Measurements from ENCODE around the gene GAS7. TPM values are rescaled to one million over a fixed set of nuclear protein-coding genes. Genes with fewer than 3 reads are reported as not detected.

GAS7 gene
- total RNA-seq, 1 donor from 2014 or later, result 39.8 TPM

- ATAC-seq (ENCODE audit: low read depth) (no peak), DNase-seq (no peak)
- peaks cover 56% of the 10 kb centered on the region for H3K4me1 Mint-ChIP-seq
- ChIA-PET CTCF (no interaction called here), POLR2A (interaction anchor here (0.6 to 8.5 kb wide), 2 partner anchors 7 to 14 kb away, joined by 8 to 95 read pairs; no protein-coding TSS in a partner anchor)
- H3K27ac Mint-ChIP-seq, result no peak overlapping the region
- TF ChIP-seq CTCF (IDR thresholded peaks at IDR 0.05), result no peak
- H3K4me3 Mint-ChIP-seq, result no peak overlapping the region
- no peaks in the 10 kb centered on the region for H3K9me3 Mint-ChIP-seq
- intact Hi-C loops (cut with micrococcal nuclease), result no loop called here
- no peaks in the 10 kb centered on the region for H3K36me3 Mint-ChIP-seq (ENCODE audit: low read depth)
- H3K27me3 Mint-ChIP-seq, result no peaks in the 10 kb centered on the region
These were observed 143.0 kb downstream of the GAS7 start for GRCh38 chr17:10055262-10055975.

GRCh38 chr17:10053782-10054540 lies 144.4 kb downstream of the GAS7 start:
- no peak overlapping the region for H3K27ac Mint-ChIP-seq
- intact Hi-C loops (cut with micrococcal nuclease), result no loop called here
- POLR2A ChIA-PET, result interaction anchor here (1.0 to 8.5 kb wide), 3 partner anchors 9 to 33 kb away, joined by 3 to 95 read pairs (median 15); no protein-coding TSS in a partner anchor

GRCh38 chr17:10052106-10052813 lies 146.1 kb downstream of the GAS7 start:
- Mint-ChIP-seq H3K27me3 (no peaks in the 10 kb centered on the region), H3K4me1 (peaks cover 46% of the 10 kb centered on the region), H3K36me3 (ENCODE audit: low read depth) (no peaks in the 10 kb centered on the region), H3K27ac (peak overlapping the region; percentile 78), H3K4me3 (peak overlapping the region; percentile 68), H3K9me3 (no peaks in the 10 kb centered on the region)
- ATAC-seq (ENCODE audit: low read depth) (peak; percentile 91), DNase-seq (peak; percentile 64)
- CTCF ChIA-PET, result interaction anchor here (1.2 to 1.4 kb wide), 3 partner anchors 34 to 63 kb away, joined by 3 to 5 read pairs (median 3); no protein-coding TSS in a partner anchor
- TF ChIP-seq CTCF (IDR thresholded peaks at IDR 0.05), result no peak
- POLR2A ChIA-PET, result interaction anchor here (0.7 to 8.5 kb wide), 9 partner anchors 10 to 146 kb away, joined by 3 to 95 read pairs (median 7); partner anchors contain the start of gene GAS7
- intact Hi-C loops (cut with micrococcal nuclease), result loop anchor here (1.0 kb wide), 4 partner anchors 10 to 100 kb away; no protein-coding TSS in a partner anchor

More at GRCh38 chr17:10053782-10054540, 144.4 kb downstream of the GAS7 start:
- no peak for TF ChIP-seq CTCF (IDR thresholded peaks at IDR 0.05)
- Mint-ChIP-seq H3K4me3 (no peak overlapping the region), H3K27me3 (no peaks in the 10 kb centered on the region), H3K9me3 (no peaks in the 10 kb centered on the region), H3K36me3 (ENCODE audit: low read depth) (no peaks in the 10 kb centered on the region), H3K4me1 (peaks cover 49% of the 10 kb centered on the region)
- DNase-seq, result no peak
- ATAC-seq (ENCODE audit: low read depth), result no peak
- CTCF ChIA-PET, result no interaction called here

GRCh38 chr17:10051112-10051511 lies 147.3 kb downstream of the GAS7 start:
- ChIA-PET CTCF (interaction anchor here (0.7 to 1.7 kb wide), 4 partner anchors 33 to 176 kb away, joined by 3 to 5 read pairs (median 3); no protein-coding TSS in a partner anchor), POLR2A (interaction anchor here (0.8 to 8.5 kb wide), 9 partner anchors 9 to 120 kb away, joined by 3 to 95 read pairs (median 7); no protein-coding TSS in a partner anchor)
- no peak for TF ChIP-seq CTCF (IDR thresholded peaks at IDR 0.05)
- Mint-ChIP-seq H3K27me3 (no peaks in the 10 kb centered on the region), H3K36me3 (ENCODE audit: low read depth) (no peaks in the 10 kb centered on the region), H3K27ac (peak overlapping the region; percentile 78), H3K4me1 (peaks cover 56% of the 10 kb centered on the region), H3K4me3 (peak overlapping the region; percentile 68), H3K9me3 (no peaks in the 10 kb centered on the region)
- DNase-seq, result no peak
- ATAC-seq (ENCODE audit: low read depth), result no peak
- intact Hi-C loops (cut with micrococcal nuclease), result no loop called here
